NOMO-1 treated with DMSO at 0.1 percent for 48 hours (cell line): ENCODE data around the gene TAB3.

Source experiments
- DNase-seq: peaks from one replicate; lab custom pipeline; 2025; ENCODE audit not compliant: unreplicated experiment; lab: John Stamatoyannopoulos, UW

Gene TAB3, protein sequence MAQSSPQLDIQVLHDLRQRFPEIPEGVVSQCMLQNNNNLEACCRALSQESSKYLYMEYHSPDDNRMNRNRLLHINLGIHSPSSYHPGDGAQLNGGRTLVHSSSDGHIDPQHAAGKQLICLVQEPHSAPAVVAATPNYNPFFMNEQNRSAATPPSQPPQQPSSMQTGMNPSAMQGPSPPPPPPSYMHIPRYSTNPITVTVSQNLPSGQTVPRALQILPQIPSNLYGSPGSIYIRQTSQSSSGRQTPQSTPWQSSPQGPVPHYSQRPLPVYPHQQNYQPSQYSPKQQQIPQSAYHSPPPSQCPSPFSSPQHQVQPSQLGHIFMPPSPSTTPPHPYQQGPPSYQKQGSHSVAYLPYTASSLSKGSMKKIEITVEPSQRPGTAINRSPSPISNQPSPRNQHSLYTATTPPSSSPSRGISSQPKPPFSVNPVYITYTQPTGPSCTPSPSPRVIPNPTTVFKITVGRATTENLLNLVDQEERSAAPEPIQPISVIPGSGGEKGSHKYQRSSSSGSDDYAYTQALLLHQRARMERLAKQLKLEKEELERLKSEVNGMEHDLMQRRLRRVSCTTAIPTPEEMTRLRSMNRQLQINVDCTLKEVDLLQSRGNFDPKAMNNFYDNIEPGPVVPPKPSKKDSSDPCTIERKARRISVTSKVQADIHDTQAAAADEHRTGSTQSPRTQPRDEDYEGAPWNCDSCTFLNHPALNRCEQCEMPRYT

DNA sequence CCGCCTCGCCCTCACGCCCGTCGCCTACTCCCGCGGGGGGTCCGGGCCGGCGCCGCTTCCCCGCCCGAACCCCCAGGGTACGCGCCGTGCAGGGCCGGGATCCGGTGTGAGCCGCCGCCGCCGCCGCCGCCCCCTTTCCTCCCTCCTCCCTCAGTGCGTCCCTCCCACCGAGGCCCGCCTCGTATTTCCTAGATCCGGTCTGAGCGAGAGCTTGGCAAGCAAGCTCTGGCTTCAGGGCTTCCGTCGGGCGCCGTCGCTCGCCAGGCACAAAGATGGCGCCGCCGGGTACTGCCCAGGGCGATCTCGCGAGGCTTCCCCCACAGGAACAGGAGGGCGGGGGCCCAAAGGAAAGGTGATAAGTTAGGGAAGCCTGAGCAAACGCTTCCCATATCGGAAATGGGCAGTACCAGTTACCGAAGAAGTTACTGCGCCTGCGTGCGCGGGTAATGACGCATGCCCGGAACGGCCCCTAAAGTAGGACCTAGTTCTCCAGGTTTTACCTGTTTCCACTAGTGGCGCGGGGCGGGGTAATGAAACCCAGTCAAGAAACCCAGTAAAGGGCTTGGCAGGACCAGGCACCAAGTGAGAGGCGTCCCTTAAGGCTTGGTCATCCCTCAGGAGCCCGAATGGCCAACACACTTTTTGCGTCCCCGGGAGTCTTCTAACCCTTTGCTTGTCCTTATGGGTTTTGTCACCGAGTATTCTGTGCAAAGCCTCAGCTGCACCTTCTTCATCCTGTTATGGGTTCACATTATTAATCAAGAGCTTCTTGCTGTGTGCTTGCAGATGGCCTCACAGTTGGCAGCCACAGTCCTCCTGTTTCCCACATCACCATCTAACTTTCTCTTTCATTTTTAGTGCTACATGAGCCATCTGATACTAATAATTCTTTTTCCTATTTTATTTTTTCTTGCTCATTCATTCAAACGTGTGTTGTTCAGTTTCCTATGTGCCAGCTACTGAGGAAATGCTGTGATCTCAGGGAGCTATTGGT lies at the start of gene TAB3:
TAB3 (minus strand) TSS at position 108 of the 994 bp plus-strand sequence. CDS start 29,666 bp downstream, outside the sequence.
- peak; percentile 90 for DNase-seq

DNA sequence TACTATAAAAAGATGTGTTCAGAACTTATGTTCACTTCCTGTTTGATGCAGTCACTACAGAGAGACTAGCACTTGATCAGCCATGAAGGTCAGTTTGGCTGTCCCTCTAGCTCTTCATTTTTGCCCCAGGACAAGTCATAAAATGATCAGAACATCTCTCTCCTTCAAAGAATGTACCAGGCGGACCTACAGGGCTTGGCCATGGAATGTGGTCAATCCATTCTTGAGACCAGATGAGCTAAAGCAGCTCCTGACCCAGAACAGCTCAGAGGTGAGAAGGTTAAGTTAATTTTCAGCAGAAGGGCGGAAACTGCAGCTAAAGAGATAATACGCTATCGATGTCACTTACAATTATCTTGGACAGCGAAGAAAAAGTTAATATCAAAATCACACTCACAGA lies 49.2 kb upstream of the TAB3 start:
- no peak for DNase-seq

DNA sequence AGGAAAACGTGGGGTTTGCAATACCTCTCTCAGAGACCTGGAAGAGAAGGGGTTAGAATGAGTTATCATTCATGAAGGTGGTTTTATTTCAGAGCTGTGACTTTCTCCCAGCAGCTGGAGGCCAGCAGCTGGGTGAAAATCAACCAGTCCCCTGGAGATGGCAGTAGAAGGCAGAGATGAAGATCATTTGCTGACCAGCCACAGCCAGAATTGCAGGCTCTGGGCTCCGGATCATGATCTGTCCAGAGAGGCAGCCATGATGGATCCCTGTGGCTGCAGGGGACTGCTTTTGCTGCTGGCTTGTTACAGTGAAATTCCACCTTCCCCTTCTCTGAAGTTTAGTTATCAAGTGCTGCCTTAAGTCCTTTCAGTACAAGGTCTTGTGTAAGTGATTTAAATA lies 46.9 kb upstream of the TAB3 start:
- DNase-seq, result peak; percentile 2

DNA sequence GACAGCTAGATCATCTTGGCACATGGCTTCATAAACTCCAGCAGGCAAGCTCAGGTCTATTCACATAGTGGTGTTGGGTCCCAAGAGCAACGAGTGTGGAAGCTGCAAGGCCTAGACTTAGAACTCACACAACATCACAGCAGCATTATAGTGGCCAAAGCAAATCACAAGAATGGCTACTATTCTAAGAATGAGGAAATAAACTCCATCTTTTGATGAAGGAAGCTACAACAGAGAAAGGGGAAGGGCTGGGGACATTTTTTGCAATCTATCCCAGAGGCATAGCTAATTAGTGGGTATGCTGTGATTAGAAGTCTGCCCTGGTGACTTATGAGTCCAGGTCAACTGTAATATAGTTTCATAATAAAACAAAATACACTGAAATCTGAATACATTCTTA lies 42.9 kb upstream of the TAB3 start:
- DNase-seq, result peak; percentile 60

DNA sequence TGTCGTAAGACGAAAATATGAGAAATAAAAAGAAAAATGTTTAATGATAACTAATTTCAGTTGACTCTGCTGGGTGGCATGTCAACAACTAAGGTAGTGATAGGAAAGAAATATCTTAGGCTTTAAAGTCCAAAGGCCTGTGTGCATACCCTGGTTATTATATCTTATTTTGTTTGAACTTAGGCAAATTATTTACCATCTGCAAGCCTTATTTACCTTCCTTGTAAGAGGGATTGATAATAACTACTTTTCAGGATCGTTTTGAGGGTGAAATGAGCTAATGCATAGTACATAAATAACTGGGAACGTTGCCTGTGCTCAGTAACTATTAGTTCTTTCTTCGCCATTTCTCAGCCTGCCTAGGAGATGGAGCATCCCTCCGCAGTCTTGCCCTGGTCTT lies 41.6 kb upstream of the TAB3 start:
- DNase-seq, result no peak

DNA sequence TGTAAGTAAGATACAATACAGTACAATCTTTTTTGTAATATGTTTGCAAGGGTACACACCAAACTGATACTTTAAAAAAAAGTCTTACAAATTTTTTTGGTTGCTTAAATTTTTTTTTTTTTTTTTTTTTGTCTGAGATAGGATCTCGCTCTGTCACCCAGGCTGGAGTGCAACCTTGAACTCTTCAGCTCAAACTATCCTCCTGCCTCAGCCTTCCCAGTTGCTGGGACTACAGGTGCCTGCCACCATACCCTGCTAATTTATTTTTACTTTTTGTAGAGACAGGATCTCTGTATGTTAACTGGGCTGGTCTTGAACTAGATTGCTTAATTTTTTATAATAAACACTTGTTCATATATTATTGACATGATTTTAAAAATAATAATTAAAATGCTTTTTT lies 41.1 kb upstream of the TAB3 start:
- no peak for DNase-seq

DNA sequence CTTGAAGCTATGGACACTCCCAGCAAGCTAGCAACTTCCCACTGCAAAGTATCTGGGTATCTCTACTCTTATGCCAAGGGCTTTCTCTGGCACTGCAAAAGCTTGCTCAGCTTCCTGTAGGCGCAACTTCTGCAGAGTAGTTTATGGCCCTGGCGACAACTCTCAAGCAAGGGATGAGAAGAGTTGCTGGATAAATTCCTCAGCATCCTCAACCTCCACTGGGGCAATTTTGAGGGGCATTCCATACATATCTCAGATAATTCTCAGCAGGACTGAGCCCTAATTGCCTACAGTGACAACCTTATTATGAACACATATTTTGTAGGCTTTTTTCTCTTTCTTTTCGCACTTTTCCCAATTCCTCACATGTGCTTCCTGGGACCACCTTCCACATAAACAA lies 31.2 kb upstream of the TAB3 start:
- no peak for DNase-seq

DNA sequence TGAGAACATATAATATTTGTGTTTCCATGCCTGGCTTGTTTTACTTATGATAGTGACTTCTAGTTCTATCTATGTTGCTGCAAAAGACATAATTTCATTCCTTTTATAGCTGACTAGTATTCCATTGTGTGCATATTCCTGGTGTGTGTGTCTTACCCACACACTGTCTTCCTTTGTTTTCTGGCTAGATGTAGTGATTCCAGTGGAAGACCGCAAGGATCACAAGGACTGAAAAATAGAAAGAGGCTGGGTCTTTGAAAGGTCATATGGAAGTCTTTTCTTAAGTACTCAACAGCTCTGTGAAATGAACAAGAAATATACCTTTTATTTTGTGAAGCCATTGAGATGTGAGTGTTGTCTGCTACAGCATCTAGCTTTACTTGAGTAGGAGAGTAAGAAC lies 29.4 kb upstream of the TAB3 start:
- no peak for DNase-seq

DNA sequence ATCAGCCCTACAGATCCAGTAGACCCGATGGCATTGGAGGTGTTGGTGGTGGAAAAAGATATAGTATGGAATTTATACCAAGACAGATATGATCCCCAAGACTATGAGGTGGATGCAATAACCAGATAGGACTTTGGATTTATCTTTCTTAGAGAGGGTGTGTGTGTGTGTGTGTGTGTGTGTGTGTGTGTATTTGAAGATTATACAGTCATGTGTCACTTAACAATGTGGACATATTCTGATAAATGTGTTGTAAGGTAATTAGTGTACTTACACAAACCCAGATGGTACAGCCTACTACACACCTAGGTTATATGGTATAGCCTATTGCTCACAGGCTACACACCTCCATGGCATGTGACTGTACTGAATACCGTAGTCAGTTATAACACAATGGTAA lies 24.4 kb upstream of the TAB3 start:
- DNase-seq, result no peak

DNA sequence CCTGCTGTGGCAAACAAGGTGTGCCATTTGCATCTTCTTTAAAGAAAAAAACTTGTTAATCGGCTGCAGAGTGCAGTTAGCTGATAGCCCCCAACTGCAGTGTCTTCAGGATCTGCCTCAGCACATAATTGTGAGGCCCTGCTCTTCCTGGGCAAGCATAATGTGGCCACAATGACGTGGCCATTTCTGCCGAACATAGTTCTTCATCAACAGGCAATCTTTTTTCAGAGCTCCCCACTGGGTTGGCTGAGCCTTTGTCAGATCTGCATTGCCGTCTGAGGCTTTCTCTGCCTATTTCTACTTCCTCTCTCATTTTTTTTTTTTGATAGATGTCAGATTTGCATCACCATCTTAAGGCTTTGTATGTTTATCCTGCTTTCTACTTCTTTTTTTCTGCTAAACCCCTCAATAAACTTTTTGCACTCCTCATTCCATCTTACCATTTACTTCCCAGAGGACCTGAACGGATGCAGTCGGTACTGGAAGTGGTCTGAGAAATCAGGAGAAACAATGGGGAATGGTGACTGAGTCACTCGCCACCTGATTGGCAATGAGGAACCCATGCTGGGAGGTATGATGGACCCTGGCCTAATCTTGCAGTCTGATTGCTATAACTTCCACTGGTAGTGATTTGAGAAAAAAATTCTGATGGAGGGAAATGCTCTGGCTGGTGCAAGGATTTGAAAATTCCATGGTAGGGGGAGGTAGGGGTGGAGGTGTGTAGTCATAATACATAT lies 21.2 kb upstream of the TAB3 start:
- peak; percentile 94 for DNase-seq

DNA sequence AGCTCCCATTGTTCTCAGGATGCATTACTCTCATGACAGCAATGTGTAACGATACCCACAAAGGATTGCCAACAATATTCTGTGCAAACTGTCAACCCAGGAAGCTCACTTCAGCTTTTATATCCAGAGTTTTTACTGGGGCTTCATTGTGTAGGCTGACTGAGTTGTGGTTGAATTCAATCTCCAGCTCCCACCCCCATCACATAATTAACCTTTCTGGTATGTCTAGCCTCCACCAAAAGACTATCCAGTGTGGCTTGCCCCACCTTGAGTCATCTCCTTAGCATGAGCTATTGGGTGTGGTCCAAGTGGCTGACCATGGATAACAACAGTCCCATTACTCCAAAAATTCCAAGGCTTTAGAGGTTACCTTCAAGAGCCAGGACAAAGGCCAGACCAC lies 17.7 kb upstream of the TAB3 start:
- no peak for DNase-seq

DNA sequence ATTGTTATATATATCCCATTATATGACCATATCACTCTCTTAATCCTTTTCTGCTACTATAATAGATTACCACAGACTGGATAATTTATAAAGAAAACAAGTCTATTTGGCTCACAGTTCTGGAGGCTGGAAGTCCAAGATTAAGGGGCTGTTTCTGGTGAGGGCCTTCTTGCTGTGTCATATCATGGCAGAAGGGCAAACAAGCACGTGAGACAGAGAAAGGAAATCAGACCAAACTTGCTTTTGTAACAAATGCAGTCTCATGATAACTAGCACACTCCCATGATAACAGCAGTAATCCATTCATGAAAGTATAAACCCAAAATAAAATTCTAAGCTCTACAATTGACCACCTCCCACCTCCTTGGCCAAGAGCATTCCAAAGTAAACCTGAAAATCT lies 16.3 kb upstream of the TAB3 start:
- DNase-seq, result no peak

DNA sequence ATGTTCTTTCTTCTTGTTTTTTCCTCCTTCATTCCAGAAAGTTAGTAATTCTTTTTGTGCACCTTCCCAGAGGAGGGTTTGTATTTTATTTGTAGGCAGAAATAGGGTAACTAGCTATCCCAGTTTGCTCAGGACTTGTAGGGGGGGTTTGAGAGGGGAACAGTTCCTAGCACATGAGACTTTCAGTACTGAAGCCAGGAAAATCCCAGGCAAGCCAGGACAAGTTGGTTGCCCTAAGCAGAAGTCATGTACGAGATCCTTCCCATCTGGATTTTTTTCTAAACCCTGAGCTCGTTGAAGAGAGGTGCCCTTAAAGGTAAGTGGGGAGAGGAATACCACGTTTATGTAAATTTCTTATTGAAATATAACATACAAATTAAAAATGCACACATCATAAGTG lies 15.6 kb upstream of the TAB3 start:
- no peak for DNase-seq

DNA sequence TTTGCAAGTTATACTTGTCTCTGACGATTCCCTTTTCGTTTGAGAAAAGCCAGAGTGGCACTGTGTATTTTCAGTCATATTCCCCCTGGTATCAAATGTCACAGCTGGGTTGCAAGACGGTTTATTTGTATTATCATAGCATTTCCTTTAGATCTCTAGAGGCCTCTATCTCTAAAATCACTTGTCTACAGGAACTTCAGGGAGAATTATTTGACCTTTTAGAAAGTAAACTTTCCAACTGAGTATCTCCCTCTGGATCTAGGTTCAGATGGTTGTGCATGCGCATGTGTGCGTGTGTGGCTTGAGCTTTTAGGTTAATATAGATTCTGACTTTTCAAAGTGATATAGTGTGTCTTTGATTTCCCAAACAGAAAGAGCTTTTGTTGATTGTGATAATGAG lies 15.1 kb upstream of the TAB3 start:
- DNase-seq, result no peak

DNA sequence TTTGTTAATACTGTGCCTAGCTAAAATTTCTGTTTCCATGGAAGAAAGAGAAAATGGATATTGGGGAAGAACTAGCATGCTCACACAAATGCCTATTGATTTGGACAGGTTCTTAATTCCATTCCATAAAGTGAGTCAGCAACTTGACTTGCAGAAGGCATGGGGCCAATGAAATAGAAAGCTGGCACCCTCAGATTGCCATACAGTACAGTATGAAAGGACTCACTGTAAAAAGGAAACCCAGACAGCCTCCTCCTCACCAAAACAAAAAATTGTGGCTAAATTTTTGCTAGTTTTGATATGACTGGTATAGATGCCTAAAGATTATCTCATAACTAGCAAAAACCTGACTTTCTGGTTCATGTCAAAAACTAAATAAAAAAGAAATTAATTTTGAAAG lies 11.2 kb upstream of the TAB3 start:
- DNase-seq, result no peak

DNA sequence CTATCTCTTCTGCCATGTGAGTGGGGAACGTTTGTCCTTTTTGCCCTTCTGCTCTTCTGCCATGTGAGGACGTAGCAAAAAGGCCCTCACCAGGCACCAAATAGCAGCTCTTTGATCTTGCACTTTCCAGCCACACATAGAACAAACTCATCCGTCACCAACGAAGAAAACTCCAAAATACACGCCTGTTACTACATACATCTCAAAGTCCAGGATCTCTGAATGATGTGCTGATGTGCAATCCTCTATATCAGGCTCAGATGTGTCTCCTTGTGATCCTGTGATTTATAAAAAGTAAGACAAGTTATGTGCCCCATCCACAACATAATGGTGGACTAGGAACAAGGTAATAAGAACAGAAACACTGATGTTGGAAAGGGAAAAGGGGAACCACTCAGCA lies 9.8 kb upstream of the TAB3 start:
- DNase-seq, result no peak

DNA sequence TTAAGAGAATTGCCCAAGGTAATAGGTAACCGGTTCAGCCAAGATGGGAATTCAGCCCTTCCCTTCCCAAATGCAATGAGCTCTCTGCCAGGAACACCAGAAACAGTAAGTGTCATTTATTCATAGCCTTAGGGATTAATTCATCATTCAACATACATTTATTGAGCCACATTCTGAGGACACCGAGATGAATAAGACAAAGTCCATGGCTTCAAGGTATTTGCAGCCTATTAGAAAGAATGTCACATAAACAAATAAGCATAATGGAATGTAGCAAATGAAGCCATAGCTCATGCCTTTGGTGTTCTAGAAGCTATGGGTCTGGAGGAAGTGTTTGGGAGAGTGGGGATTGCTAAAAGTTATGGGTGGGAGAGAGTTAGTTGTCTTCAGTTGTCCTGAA lies 6.3 kb upstream of the TAB3 start:
- no peak for DNase-seq

DNA sequence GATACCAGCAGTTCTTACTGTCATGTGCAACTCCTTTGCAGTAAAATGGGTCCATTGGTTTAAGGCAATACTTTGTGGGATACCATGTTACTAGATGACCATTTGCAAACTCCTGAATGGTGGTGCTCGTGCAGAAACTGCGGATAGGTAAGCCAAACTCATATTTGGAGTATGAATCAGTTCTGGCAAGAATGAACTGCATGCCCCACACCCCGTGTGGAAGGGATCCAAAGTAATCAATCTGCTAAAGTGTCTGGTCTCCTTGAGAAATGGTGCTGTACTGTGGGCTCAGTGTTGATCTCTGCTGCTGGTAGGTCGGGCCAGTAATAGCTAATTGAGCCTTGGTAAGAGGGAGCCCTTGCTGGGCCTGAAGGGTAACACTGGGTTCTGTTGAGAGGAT lies 4.2 kb upstream of the TAB3 start:
- no peak for DNase-seq

DNA sequence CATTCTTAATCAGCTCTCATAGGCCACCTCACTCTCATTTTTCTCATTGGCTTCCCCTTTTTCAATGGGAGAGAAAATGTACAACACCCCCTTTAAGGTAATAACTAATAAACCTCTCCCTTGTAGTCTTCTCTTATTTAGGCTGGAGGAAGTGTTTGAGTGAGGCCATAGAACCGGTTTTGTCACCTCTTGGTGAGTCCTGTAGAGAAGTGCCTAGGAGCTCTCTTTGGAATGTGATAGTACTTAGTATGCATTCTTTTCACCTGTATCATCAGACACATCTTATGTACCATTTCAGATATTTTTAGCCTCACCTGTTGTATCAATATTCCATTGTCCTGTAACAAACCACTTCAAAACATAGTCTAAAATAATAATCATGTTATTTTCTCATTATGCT lies 3.5 kb upstream of the TAB3 start:
- no peak for DNase-seq

DNA sequence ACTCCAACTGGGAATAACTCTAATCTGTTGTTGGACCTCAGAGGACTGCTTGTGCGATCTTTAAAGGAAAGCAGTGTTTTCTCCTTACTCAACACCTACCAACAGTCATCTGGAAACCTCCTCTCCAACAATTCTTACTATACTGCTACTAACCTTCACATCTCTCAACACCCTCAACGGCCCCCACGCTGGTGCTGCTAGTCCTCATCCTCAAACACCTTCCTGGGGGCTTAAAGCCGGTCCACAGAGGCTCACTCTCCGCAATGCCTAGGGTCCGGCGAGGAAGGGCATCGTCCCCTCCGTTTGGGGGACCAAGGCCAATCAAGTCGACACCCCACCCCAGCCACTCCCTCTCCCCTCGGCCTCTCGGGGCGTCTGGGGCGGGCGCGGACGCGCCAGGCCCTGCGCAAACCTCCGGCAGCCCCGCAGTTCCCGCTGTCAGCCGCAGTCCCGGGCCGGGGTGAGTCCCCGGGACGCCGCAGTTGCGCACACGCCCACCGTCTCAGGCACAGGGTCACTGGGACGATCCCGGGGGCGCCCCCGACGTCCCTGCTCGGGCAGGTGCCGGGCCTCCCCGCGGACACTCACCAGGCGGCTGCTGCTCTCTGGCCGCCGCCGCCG lies 418 bp downstream of the TAB3 start:
- no peak for DNase-seq
